Brain microvascular endothelial cell (primary cell): ENCODE data around the gene PTPRT.

Experiments
- DNase-seq: peaks from one replicate; pipeline ENCODE4 v3.0.0-alpha.2; 2020
- H3K27ac ChIP-seq: fragments of 250-450 bp; sonication (Bioruptor Pico); 2 replicates; pipeline ENCODE4 v1.5.1; 2020; ENCODE audit warnings: mild to moderate bottlenecking, moderate library complexity
- H3K27me3 ChIP-seq: fragments of 250-450 bp; sonication (Bioruptor Pico); replicated peaks from 2 replicates; pipeline ENCODE4 v1.5.1; 2020; ENCODE audit warnings: mild to moderate bottlenecking
- H3K36me3 ChIP-seq: fragments of 250-450 bp; sonication (Bioruptor Pico); replicated peaks from 2 replicates; pipeline ENCODE4 v1.5.1; 2020; ENCODE audit warnings: mild to moderate bottlenecking
- H3K4me3 ChIP-seq: 2 replicates; pipeline ENCODE4 v1.5.1; 2011; ENCODE audit warnings: low read depth, mild to moderate bottlenecking, control low read depth, low read length, moderate library complexity
- in situ Hi-C: cut with HindIII; loops from 2 replicates; pipeline ENCODE4 v1.10.0; 2017; ENCODE audit warnings: low sequenced_read_pairs, low pct_ligation_motif_present
- TF ChIP-seq, protein P1 (sequence below): IDR thresholded peaks from 2 replicates; pipeline ENCODE4 v1.5.1; 2011; ENCODE audit warnings: low read depth, mild to moderate bottlenecking, moderate library complexity, low read length, control low read depth, inconsistent platforms; ENCODE audit errors: missing control alignments

PTPRT gene

DNA sequence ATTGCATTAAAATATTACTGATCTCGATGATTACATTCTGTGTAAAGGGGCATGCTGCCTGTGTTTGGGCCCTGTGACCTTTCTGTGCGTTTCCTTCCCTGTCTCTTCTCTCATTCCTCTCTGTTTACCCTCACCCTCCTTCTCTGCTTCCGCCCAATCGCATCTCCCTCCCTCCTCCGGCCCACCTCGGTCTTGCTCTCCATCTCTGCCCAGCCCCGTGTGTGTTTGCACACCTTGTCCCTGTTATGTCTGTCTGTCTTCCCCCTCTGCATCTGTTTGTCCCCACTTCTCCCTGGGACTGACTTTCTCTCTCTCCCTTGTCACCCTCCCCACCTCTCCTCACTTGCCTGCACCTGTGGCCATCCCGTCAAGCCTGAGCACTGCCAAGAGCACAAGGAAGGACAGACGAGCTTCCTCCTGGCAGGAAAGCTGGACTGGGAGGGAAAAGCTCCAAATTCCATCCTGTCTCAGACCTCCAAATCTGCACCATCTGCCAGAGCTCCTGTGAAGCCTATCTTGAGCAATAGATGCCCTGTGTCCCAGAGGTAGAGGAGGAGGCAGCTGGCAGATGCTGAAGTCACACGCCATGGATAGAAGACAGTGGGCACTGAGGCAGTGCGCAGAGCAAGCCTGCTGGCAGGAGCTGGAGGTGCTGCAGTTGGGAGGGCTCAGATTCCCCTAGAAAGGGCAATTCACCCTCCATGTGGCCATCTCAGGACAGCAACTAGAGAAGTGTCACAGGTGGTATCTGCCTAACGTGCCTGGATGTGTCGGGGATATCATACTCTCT, 172.3 kb downstream of the PTPRT start:
- Histone ChIP-seq H3K4me3 (no peak overlapping the region), H3K36me3 (no peaks in the 10 kb centered on the region), H3K27me3 (no peaks in the 10 kb centered on the region), H3K27ac (no peak overlapping the region)
- in situ Hi-C loops = no loop called here
- no peak for DNase-seq
- TF ChIP-seq, protein P1, sequence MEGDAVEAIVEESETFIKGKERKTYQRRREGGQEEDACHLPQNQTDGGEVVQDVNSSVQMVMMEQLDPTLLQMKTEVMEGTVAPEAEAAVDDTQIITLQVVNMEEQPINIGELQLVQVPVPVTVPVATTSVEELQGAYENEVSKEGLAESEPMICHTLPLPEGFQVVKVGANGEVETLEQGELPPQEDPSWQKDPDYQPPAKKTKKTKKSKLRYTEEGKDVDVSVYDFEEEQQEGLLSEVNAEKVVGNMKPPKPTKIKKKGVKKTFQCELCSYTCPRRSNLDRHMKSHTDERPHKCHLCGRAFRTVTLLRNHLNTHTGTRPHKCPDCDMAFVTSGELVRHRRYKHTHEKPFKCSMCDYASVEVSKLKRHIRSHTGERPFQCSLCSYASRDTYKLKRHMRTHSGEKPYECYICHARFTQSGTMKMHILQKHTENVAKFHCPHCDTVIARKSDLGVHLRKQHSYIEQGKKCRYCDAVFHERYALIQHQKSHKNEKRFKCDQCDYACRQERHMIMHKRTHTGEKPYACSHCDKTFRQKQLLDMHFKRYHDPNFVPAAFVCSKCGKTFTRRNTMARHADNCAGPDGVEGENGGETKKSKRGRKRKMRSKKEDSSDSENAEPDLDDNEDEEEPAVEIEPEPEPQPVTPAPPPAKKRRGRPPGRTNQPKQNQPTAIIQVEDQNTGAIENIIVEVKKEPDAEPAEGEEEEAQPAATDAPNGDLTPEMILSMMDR = no peak

DNA sequence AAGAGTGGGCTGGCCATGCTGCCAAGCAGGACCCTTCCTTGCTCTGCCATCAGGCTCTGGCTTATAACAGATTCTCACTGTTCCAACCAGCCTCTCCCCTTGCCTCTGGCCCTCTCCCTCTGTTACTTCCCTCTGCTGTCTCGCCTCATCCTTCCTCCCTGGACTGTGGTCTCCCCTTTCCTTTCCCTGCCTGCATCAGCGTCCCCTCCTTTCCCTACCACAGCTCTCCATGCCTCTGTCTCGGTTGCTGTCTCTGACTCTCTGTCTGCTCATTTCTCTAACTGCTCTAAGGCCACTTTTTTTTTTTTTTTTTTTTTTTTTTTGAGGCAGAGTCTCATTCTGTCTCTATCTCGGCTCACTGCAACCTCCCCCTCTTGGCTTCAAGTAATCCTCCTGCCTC, 173.4 kb downstream of the PTPRT start:
- in situ Hi-C loops = no loop called here
- H3K27me3 ChIP-seq = no peaks in the 10 kb centered on the region
- no peak overlapping the region for H3K4me3 ChIP-seq
- TF ChIP-seq, protein P1 = no peak
- H3K27ac ChIP-seq = no peak overlapping the region
- DNase-seq = no peak
- no peaks in the 10 kb centered on the region for H3K36me3 ChIP-seq

DNA sequence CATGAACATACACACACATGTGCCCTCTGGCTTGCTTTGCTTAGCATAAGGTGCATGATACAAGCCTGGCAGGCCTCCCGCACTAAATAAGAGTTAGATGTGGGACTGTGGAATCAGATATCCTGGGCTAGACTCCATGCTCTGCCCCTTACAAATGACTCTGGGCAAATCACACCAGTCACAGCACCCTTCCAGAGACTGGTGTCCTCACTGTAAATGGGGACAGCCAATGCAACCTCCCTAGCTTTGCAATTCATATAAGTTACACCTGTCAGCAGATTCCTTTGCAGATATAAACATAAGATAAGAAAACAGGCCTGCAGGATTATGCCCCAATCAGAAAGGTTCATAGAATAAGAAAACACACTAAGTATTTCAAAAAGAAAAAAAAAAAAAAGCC, 174.1 kb downstream of the PTPRT start:
- Histone ChIP-seq H3K4me3 (no peak overlapping the region), H3K27ac (no peak overlapping the region), H3K36me3 (no peaks in the 10 kb centered on the region), H3K27me3 (no peaks in the 10 kb centered on the region)
- TF ChIP-seq, protein P1 = no peak
- in situ Hi-C loops = no loop called here
- no peak for DNase-seq

DNA sequence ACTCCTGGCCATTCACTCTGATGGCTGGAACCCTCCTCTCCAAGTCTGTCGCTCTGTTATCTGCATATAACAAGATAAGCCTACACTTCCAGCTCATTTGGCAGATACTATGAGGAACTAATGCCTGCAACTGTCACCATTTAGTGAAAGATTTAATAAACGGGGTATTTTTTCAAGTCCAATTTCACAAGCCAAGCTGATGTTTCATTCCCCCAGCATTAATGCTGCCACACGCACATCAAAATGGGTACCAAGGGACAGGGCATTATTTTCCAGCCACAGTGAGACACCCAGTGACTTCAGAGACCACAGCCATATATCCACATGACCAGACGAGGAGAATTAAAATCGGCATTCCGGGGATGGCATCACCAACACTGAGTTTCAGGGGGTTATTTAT, 175.5 kb downstream of the PTPRT start:
- H3K4me3 ChIP-seq = no peak overlapping the region
- no peak overlapping the region for H3K27ac ChIP-seq
- in situ Hi-C loops = no loop called here
- no peaks in the 10 kb centered on the region for H3K27me3 ChIP-seq
- H3K36me3 ChIP-seq = no peaks in the 10 kb centered on the region
- TF ChIP-seq, protein P1 = no peak
- DNase-seq = no peak

DNA sequence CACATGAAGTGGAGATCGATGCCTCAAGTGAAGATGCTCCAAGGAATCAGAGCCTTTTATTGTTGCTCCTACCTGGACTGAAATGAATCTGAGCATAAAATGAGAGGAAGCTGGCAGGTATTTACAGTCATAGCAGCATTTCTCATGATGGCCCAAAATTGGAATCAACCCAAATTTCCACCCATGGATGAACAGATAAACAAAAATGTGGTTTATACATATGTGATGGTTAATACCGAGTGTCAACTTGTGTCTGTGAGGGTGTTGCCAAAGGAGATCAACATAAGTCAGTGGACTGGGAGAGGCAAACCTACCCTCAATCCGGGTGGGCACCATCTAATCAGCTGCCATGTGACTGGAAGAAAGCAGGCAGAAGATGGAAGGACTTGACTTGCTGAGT, 178.2 kb downstream of the PTPRT start:
- Histone ChIP-seq H3K27me3 (no peaks in the 10 kb centered on the region), H3K27ac (no peak overlapping the region), H3K36me3 (no peaks in the 10 kb centered on the region), H3K4me3 (no peak overlapping the region)
- DNase-seq = no peak
- TF ChIP-seq, protein P1 = no peak
- in situ Hi-C loops = no loop called here

DNA sequence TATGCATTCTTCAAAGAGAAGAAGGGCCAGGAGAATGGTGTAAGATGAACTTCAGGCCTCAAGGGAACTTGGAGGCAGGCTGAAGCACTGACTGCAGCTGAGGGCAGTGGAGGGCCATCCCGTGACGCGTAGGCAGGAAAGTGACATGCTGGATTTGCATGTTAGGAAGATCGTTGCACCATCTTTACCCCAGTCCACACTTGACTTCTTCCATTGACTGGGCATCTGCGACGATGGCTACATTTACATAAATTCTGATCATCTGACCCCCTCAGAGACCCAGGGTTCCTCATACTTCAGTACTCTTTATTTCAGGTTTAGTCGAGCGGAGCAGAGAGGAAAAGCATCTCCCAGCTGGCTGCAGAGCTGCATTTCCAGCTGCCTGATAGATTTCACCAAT, 180.2 kb downstream of the PTPRT start:
- Histone ChIP-seq H3K27ac (no peak overlapping the region), H3K36me3 (no peaks in the 10 kb centered on the region), H3K4me3 (no peak overlapping the region), H3K27me3 (no peaks in the 10 kb centered on the region)
- in situ Hi-C loops = no loop called here
- no peak for DNase-seq
- TF ChIP-seq, protein P1 = no peak
